LoVo (cell line): ENCODE measurements around the gene PLA2G5.
"Not testable (repeated sequence)": the region's sequence is repeated elsewhere in the genome, so short reads cannot be mapped to it uniquely, and the experiment has no call there.

ENCODE experiments used
- DNase-seq: peaks from one replicate; pipeline ENCODE4 v3.0.0-alpha.2; 2016; ENCODE audit warnings: low spot score

The PLA2G5 gene

GRCh38 chr1:20069874-20070273 lies at the start of gene PLA2G5:
Gene PLA2G5 (plus strand): TSS chr1:20070194. CDS start chr1:20084831, 14,637 bp downstream.
- no peak for DNase-seq

GRCh38 chr1:20028125-20028524 lies 41.9 kb upstream of the PLA2G5 start:
- no peak for DNase-seq

GRCh38 chr1:20028726-20029125 lies 41.3 kb upstream of the PLA2G5 start:
- no peak for DNase-seq

- no peak for DNase-seq
These were observed 40.6 kb upstream of the PLA2G5 start for GRCh38 chr1:20029178-20029912.

GRCh38 chr1:20030436-20031151 lies 39.4 kb upstream of the PLA2G5 start:
- not testable (repeated sequence) for DNase-seq

- DNase-seq: no peak
These were observed 38.8 kb upstream of the PLA2G5 start for GRCh38 chr1:20031161-20031560.

GRCh38 chr1:20031836-20032235 lies 38.2 kb upstream of the PLA2G5 start:
- no peak for DNase-seq

GRCh38 chr1:20032425-20032824 lies 37.6 kb upstream of the PLA2G5 start:
- no peak for DNase-seq

- DNase-seq: no peak
These were observed 36.6 kb upstream of the PLA2G5 start for GRCh38 chr1:20033420-20033819.

GRCh38 chr1:20035114-20035513 lies 34.9 kb upstream of the PLA2G5 start:
- DNase-seq: no peak

- no peak for DNase-seq
These were observed 32.1 kb upstream of the PLA2G5 start for GRCh38 chr1:20037877-20038276.

GRCh38 chr1:20047096-20047495 lies 22.9 kb upstream of the PLA2G5 start:
- DNase-seq: no peak

- no peak for DNase-seq
These were observed 21.4 kb upstream of the PLA2G5 start for GRCh38 chr1:20048563-20048962.

- not testable (repeated sequence) for DNase-seq
These were observed 20.8 kb upstream of the PLA2G5 start for GRCh38 chr1:20049056-20049798.

GRCh38 chr1:20051218-20051829 lies 18.7 kb upstream of the PLA2G5 start:
- DNase-seq: no peak

- DNase-seq: no peak
These were observed 17.6 kb upstream of the PLA2G5 start for GRCh38 chr1:20052386-20052785.

GRCh38 chr1:20057886-20058420 lies 12.0 kb upstream of the PLA2G5 start:
- DNase-seq: no peak

GRCh38 chr1:20058531-20058930 lies 11.5 kb upstream of the PLA2G5 start:
- no peak for DNase-seq

- no peak for DNase-seq
These were observed 10.1 kb upstream of the PLA2G5 start for GRCh38 chr1:20059847-20060246.

- not testable (repeated sequence) for DNase-seq
These were observed 9.2 kb upstream of the PLA2G5 start for GRCh38 chr1:20060791-20061190.

- no peak for DNase-seq
These were observed 8.1 kb upstream of the PLA2G5 start for GRCh38 chr1:20061866-20062265.

- no peak for DNase-seq
These were observed 6.1 kb upstream of the PLA2G5 start for GRCh38 chr1:20063861-20064292.
